CD4-positive, alpha-beta memory T cell (primary cell): ENCODE measurements around the gene GATD1. TPM values are rescaled to one million over a fixed set of nuclear protein-coding genes. Genes with fewer than 3 reads are reported as not detected.

Source experiments
- CTCF ChIA-PET: fragments of 350-600 bp; sonication (Branson Sonifier 250); formaldehyde crosslinking; loops from one replicate; lab custom pipeline; 2021; ENCODE audit warnings: inconsistent platforms; ENCODE audit not compliant: partially characterized antibody; lab: Charles Lee
- POLR2A ChIA-PET: fragments of 350-600 bp; sonication (Branson Sonifier 250); formaldehyde crosslinking; loops from one replicate; lab custom pipeline; 2021; ENCODE audit not compliant: partially characterized antibody; lab: Charles Lee
- DNase-seq, 5 donors: peaks; one replicate each; pipeline versions ENCODE4 v3.0.0 to v3.0.0-alpha.2; 2020 to 2022; ENCODE audit warnings: mixed read lengths in 1 of 5
- H3K27ac ChIP-seq: one replicate; pipeline ENCODE4 v1.7.0; 2013; ENCODE audit warnings: low read depth, low read length
- H3K27me3 ChIP-seq: 2 replicates; pipeline ENCODE4 v1.7.0; 2013; ENCODE audit warnings: mild to moderate bottlenecking, low read length, moderate library complexity; ENCODE audit not compliant: insufficient read depth
- H3K36me3 ChIP-seq: 2 replicates; pipeline ENCODE4 v1.7.0; 2013; ENCODE audit warnings: mild to moderate bottlenecking, low read length, moderate library complexity; ENCODE audit not compliant: insufficient read depth
- H3K4me1 ChIP-seq: 2 replicates; pipeline ENCODE4 v1.7.0; 2013; ENCODE audit warnings: mild to moderate bottlenecking, low read length, moderate library complexity; ENCODE audit not compliant: insufficient read depth
- H3K4me3 ChIP-seq, 2 donors: one replicate each; pipeline ENCODE4 v1.7.0; 2013; ENCODE audit warnings: low read length in 2 of 2, mild to moderate bottlenecking in 1 of 2
- H3K9me3 ChIP-seq, 2 donors: one replicate each; pipeline ENCODE4 v1.7.0; 2013; ENCODE audit warnings: low read length in 2 of 2, control low read depth in 1 of 2; ENCODE audit not compliant: control insufficient read depth in 1 of 2
- H3K27ac Mint-ChIP-seq, 7 donors: one replicate each; pipeline ENCODE4 v1.8.0; 2020 to 2021; ENCODE audit warnings: mixed read lengths in 7 of 7, mild to moderate bottlenecking in 6 of 7, inconsistent platforms in 3 of 7, moderate library complexity in 3 of 7
- H3K27me3 Mint-ChIP-seq, 2 donors: one replicate each; pipeline ENCODE4 v1.8.0; 2020 to 2021; ENCODE audit warnings: mixed read lengths in 2 of 2
- H3K36me3 Mint-ChIP-seq, 2 donors: one replicate each; pipeline ENCODE4 v1.8.0; 2020 to 2021; ENCODE audit warnings: mixed read lengths in 2 of 2, inconsistent platforms in 1 of 2, mild to moderate bottlenecking in 1 of 2
- H3K4me1 Mint-ChIP-seq, 4 donors: one replicate each; pipeline ENCODE4 v1.8.0; 2020 to 2021; ENCODE audit warnings: mixed read lengths in 4 of 4, mild to moderate bottlenecking in 1 of 4
- H3K4me3 Mint-ChIP-seq, 8 donors: one replicate each; pipeline ENCODE4 v1.8.0; 2020 to 2021; ENCODE audit warnings: mixed read lengths in 8 of 8, mild to moderate bottlenecking in 7 of 8, moderate library complexity in 6 of 8, inconsistent platforms in 3 of 8
- H3K9me3 Mint-ChIP-seq, 8 donors: one replicate each; pipeline ENCODE4 v1.8.0; 2020 to 2021; ENCODE audit warnings: mixed read lengths in 8 of 8, mild to moderate bottlenecking in 5 of 8, inconsistent platforms in 3 of 8, moderate library complexity in 1 of 8
- intact Hi-C: fragments of 100-400 bp; cut with micrococcal nuclease; formaldehyde crosslinking; loops from one replicate; pipeline ENCODE4 v1.15.1; 2023
- polyA plus RNA-seq, 2 donors: library from polyadenylated mRNA; unstranded; fragments of 300-500 nt; fragmentation: Illumina TruSeq; gene quantifications; one replicate each; pipeline ENCODE4 v1.2.3, GENCODE V29; 2021
- total RNA-seq, 2 experiments: library from RNA; stranded (reverse); gene quantifications; one replicate each; pipeline ENCODE4 v1.2.3, GENCODE V29; 2021

The GATD1 gene
- total and polyA plus RNA-seq, 4 experiments from 2014 or later: 4.3 to 64.9 (median 33.3) TPM

GRCh38 chr11:811446-812245 lies 34.4 kb upstream of the GATD1 start:
- no peaks in the 10 kb centered on the region for H3K27me3 Mint-ChIP-seq
- H3K36me3 Mint-ChIP-seq: peaks cover 4 to 34% of the 10 kb centered on the region in 2 donors
- H3K9me3 Mint-ChIP-seq: peaks cover 0 to 3% (median 0%) of the 10 kb centered on the region in 8 donors
- POLR2A ChIA-PET: interaction anchor here (1.0 to 4.7 kb wide), 3 partner anchors 9 to 29 kb away, joined by 3 to 109 read pairs (median 4); partner anchors contain the start of gene PNPLA2
- peak overlapping the region; percentile 96 for H3K27ac ChIP-seq
- peaks cover 26% of the 10 kb centered on the region for H3K4me1 ChIP-seq
- H3K4me1 Mint-ChIP-seq: peaks cover 8 to 44% (median 27%) of the 10 kb centered on the region in 4 donors
- no peak overlapping the region for H3K4me3 ChIP-seq
- peak overlapping the region; percentile 84 to 95 (median 89) for H3K4me3 Mint-ChIP-seq
- DNase-seq: no peak
- no peaks in the 10 kb centered on the region for H3K9me3 ChIP-seq
- peaks cover 25% of the 10 kb centered on the region for H3K36me3 ChIP-seq
- CTCF ChIA-PET: no interaction called here
- no peaks in the 10 kb centered on the region for H3K27me3 ChIP-seq
- peak overlapping the region; percentile 57 to 99 (median 87) for H3K27ac Mint-ChIP-seq
- intact Hi-C loops: no loop called here

- Mint-ChIP-seq H3K9me3 (peaks cover 0 to 3% (median 0%) of the 10 kb centered on the region in 8 donors), H3K36me3 (peaks cover 4 to 34% of the 10 kb centered on the region in 2 donors), H3K4me3 (peak overlapping the region; percentile 91 to 98 (median 94)), H3K27ac (peak overlapping the region; percentile 98 to 100 (median 99)), H3K4me1 (peaks cover 8 to 46% (median 29%) of the 10 kb centered on the region in 4 donors), H3K27me3 (no peaks in the 10 kb centered on the region)
- peak overlapping the region; percentile 96 for H3K27ac ChIP-seq
- H3K27me3 ChIP-seq: no peaks in the 10 kb centered on the region
- peaks cover 32% of the 10 kb centered on the region for H3K4me1 ChIP-seq
- POLR2A ChIA-PET: interaction anchor here (0.7 to 4.7 kb wide), 14 partner anchors 10 to 603 kb away, joined by 3 to 109 read pairs (median 6); partner anchors contain the start of genes BET1L, CRACR2B, DEAF1 and GATD1
- peaks cover 25% of the 10 kb centered on the region for H3K36me3 ChIP-seq
- H3K9me3 ChIP-seq: no peaks in the 10 kb centered on the region
- peak overlapping the region; percentile 53 to 100 for H3K4me3 ChIP-seq
- CTCF ChIA-PET: interaction anchor here (0.8 to 1.7 kb wide), 2 partner anchors 9 to 38 kb away, joined by 3 read pairs; partner anchors contain the start of gene PNPLA2
- DNase-seq: no peak
- intact Hi-C loops: no loop called here
These were observed 32.8 kb upstream of the GATD1 start for GRCh38 chr11:810040-810567.

- Mint-ChIP-seq H3K27ac (peak within 1 kb of the TSS; percentile 98 to 100 (median 99)), H3K36me3 (peaks cover 4 to 34% of the 10 kb centered on the region in 2 donors), H3K9me3 (peaks cover 0 to 3% (median 0%) of the 10 kb centered on the region in 8 donors), H3K27me3 (no peaks in the 10 kb centered on the region), H3K4me3 (peak within 1 kb of the TSS; percentile 91 to 98 (median 94)), H3K4me1 (peaks cover 8 to 48% (median 29%) of the 10 kb centered on the region in 4 donors)
- peak within 1 kb of the TSS; percentile 53 to 100 for H3K4me3 ChIP-seq
- H3K9me3 ChIP-seq: no peaks in the 10 kb centered on the region
- CTCF ChIA-PET: interaction anchor here (0.8 to 1.7 kb wide), 2 partner anchors 10 to 39 kb away, joined by 3 read pairs; partner anchors contain the start of gene PNPLA2
- intact Hi-C loops: loop anchor here (1.0 to 5.0 kb wide), 6 partner anchors 10 to 602 kb away; partner anchors contain the start of genes BET1L, GATD1, IRF7 and POLR2L
- POLR2A ChIA-PET: interaction anchor here (0.7 to 4.7 kb wide), 21 partner anchors 11 to 602 kb away, joined by 3 to 109 read pairs (median 5); partner anchors contain the start of genes BET1L, CRACR2B, DEAF1 and GATD1
- H3K4me1 ChIP-seq: peaks cover 35% of the 10 kb centered on the region
- DNase-seq: peak; percentile 97 to 99 (median 97)
- peak within 1 kb of the TSS; percentile 96 for H3K27ac ChIP-seq
- no peaks in the 10 kb centered on the region for H3K27me3 ChIP-seq
- peaks cover 25% of the 10 kb centered on the region for H3K36me3 ChIP-seq
These were observed 32.2 kb upstream of the GATD1 start, which contains the start of gene RPLP2 for GRCh38 chr11:809287-810039. RPLP2 (plus strand) TSS chr11:809967; CDS start chr11:810235, 268 bp downstream.

GRCh38 chr11:808427-809286 lies 31.4 kb upstream of the GATD1 start:
- H3K4me1 ChIP-seq: peaks cover 43% of the 10 kb centered on the region
- H3K9me3 Mint-ChIP-seq: peaks cover 0 to 3% (median 0%) of the 10 kb centered on the region in 8 donors
- intact Hi-C loops: loop anchor here (1.0 to 5.0 kb wide), 6 partner anchors 10 to 601 kb away; partner anchors contain the start of genes BET1L, GATD1, IRF7 and POLR2L
- peak overlapping the region; percentile 91 to 98 (median 94) for H3K4me3 Mint-ChIP-seq
- H3K4me1 Mint-ChIP-seq: peaks cover 8 to 56% (median 29%) of the 10 kb centered on the region in 4 donors
- peak overlapping the region; percentile 53 to 100 for H3K4me3 ChIP-seq
- H3K36me3 ChIP-seq: peaks cover 23% of the 10 kb centered on the region
- H3K27ac ChIP-seq: peak overlapping the region; percentile 96
- H3K36me3 Mint-ChIP-seq: peaks cover 4 to 32% of the 10 kb centered on the region in 2 donors
- POLR2A ChIA-PET: interaction anchor here (0.6 to 4.7 kb wide), 20 partner anchors 10 to 601 kb away, joined by 3 to 109 read pairs (median 5); partner anchors contain the start of genes BET1L, CRACR2B, DEAF1 and GATD1
- no peaks in the 10 kb centered on the region for H3K27me3 ChIP-seq
- no peaks in the 10 kb centered on the region for H3K9me3 ChIP-seq
- peak overlapping the region; percentile 98 to 100 (median 99) for H3K27ac Mint-ChIP-seq
- no peaks in the 10 kb centered on the region for H3K27me3 Mint-ChIP-seq
- peak in 4 of 5 donors; percentile 38 to 71 (median 48) for DNase-seq
- CTCF ChIA-PET: interaction anchor here (1.7 kb wide), 1 partner anchor 40 kb away, joined by 3 read pairs; no protein-coding TSS in a partner anchor

GRCh38 chr11:804599-804964 lies 27.3 kb upstream of the GATD1 start:
- Mint-ChIP-seq H3K4me1 (peaks cover 2 to 31% (median 14%) of the 10 kb centered on the region in 4 donors), H3K4me3 (peak overlapping the region; percentile 75 to 85 (median 78)), H3K9me3 (no peaks in the 10 kb centered on the region), H3K27me3 (no peaks in the 10 kb centered on the region), H3K27ac (peak overlapping the region; percentile 36 to 86 (median 70)), H3K36me3 (peaks cover 0 to 2% of the 10 kb centered on the region in 2 donors)
- Histone ChIP-seq H3K27ac (peak overlapping the region; percentile 73), H3K4me3 (peak overlapping the region; percentile 61 to 66), H3K36me3 (no peaks in the 10 kb centered on the region), H3K9me3 (no peaks in the 10 kb centered on the region), H3K27me3 (no peaks in the 10 kb centered on the region), H3K4me1 (peaks cover 27% of the 10 kb centered on the region)
- POLR2A ChIA-PET: interaction anchor here (1.0 to 4.9 kb wide), 14 partner anchors 8 to 298 kb away, joined by 3 to 48 read pairs (median 4); partner anchors contain the start of genes PNPLA2, RNH1, SLC25A22 and TALDO1
- CTCF ChIA-PET: no interaction called here
- intact Hi-C loops: no loop called here
- DNase-seq: no peak
